HEK293 (cell line): Measurements from ENCODE around the gene NRIP2.

Experiments
- CTCF ChIA-PET: fragments of 350-600 bp; formaldehyde crosslinking; extraction: SDS; loops from one replicate; lab custom pipeline; 2021; ENCODE audit warnings: antibody characterized with exemption; lab: Yijun Ruan, JAX
- POLR2A ChIA-PET: fragments of 300-600 bp; formaldehyde crosslinking; extraction: SDS; loops from one replicate; lab custom pipeline; 2020; ENCODE audit warnings: antibody characterized with exemption, inconsistent platforms; lab: Yijun Ruan, JAX
- H3K27ac ChIP-seq: fragments of 200-500 bp; sonication (Bioruptor generic); 2 replicates; pipeline ENCODE4 v1.5.1; 2014; ENCODE audit warnings: low read depth, low read length, control low read depth, inconsistent platforms; ENCODE audit errors: extremely low read depth
- H3K36me3 ChIP-seq, 2 experiments: fragments of 200-500 bp in 1 of 2; sonication (Bioruptor generic) in 1 of 2; 1 replicate in 1 of 2; 2 replicates in 1 of 2; pipeline ENCODE4 v1.5.1; 2014 to 2017; ENCODE audit warnings: inconsistent platforms in 2 of 2, low read length in 2 of 2; ENCODE audit not compliant: control insufficient read depth in 2 of 2, insufficient read depth in 1 of 2
- H3K4me1 ChIP-seq: fragments of 200-500 bp; sonication (Bioruptor generic); 2 replicates; pipeline ENCODE4 v1.5.1; 2014; ENCODE audit warnings: mild to moderate bottlenecking, low read length, inconsistent platforms; ENCODE audit not compliant: control insufficient read depth, insufficient read depth
- H3K4me3 ChIP-seq: 2 replicates; pipeline ENCODE4 v1.5.1; 2011; ENCODE audit warnings: low read depth, mild to moderate bottlenecking, control low read depth, low read length, moderate library complexity
- H3K9me3 ChIP-seq: fragments of 200-500 bp; sonication (Bioruptor generic); 2 replicates; pipeline ENCODE4 v1.5.1; 2014; ENCODE audit warnings: low read depth, low read length, inconsistent platforms; ENCODE audit not compliant: control insufficient read depth, insufficient read depth
- KLF1 ChIP-seq: fragments of 450-650 bp; formaldehyde crosslinking; IDR thresholded peaks from 2 replicates; pipeline ENCODE4 v1.5.1; 2016; ENCODE audit warnings: missing biosample characterization, missing genetic modification characterization
- OSR2 ChIP-seq: fragments of 450-650 bp; formaldehyde crosslinking; IDR thresholded peaks from 2 replicates; pipeline ENCODE4 v1.5.1; 2016; ENCODE audit warnings: missing biosample characterization, missing genetic modification characterization
- RBAK ChIP-seq: fragments of 450-650 bp; formaldehyde crosslinking; IDR thresholded peaks from 2 replicates; pipeline ENCODE4 v1.5.1; 2016; ENCODE audit warnings: missing biosample characterization, missing genetic modification characterization
- SCRT2 ChIP-seq: fragments of 450-650 bp; formaldehyde crosslinking; IDR thresholded peaks from 2 replicates; pipeline ENCODE4 v1.5.1; 2016; ENCODE audit warnings: missing biosample characterization, missing genetic modification characterization
- TCF7L2 ChIP-seq: IDR thresholded peaks from 2 replicates; pipeline ENCODE4 v1.6.1; 2011; ENCODE audit warnings: low read depth, mild to moderate bottlenecking, inconsistent platforms, low read length, moderate library complexity, borderline replicate concordance
- ZBTB7A ChIP-seq: fragments of 450-650 bp; formaldehyde crosslinking; IDR thresholded peaks from 2 replicates; pipeline ENCODE4 v1.5.1; 2016; ENCODE audit warnings: low read depth, missing biosample characterization, missing genetic modification characterization
- ZNF157 ChIP-seq: fragments of 450-650 bp; formaldehyde crosslinking; IDR thresholded peaks from 2 replicates; pipeline ENCODE4 v1.5.1; 2016; ENCODE audit warnings: missing biosample characterization, missing genetic modification characterization
- ZNF19 ChIP-seq: fragments of 450-650 bp; formaldehyde crosslinking; IDR thresholded peaks from 2 replicates; pipeline ENCODE4; 2016; ENCODE audit warnings: missing biosample characterization, missing genetic modification characterization, low read depth
- ZNF24 ChIP-seq: fragments of 450-650 bp; formaldehyde crosslinking; IDR thresholded peaks from 2 replicates; pipeline ENCODE4 v1.5.1; 2016; ENCODE audit warnings: missing biosample characterization, missing genetic modification characterization
- ZNF280C ChIP-seq: fragments of 450-650 bp; formaldehyde crosslinking; IDR thresholded peaks from 2 replicates; pipeline ENCODE4 v1.5.1; 2016; ENCODE audit warnings: missing biosample characterization, missing genetic modification characterization
- ZNF416 ChIP-seq: fragments of 450-650 bp; formaldehyde crosslinking; IDR thresholded peaks from 2 replicates; pipeline ENCODE4 v1.5.1; 2016; ENCODE audit warnings: missing biosample characterization, missing genetic modification characterization
- ZNF48 ChIP-seq: fragments of 450-650 bp; formaldehyde crosslinking; IDR thresholded peaks from 2 replicates; pipeline ENCODE4 v1.5.1; 2016; ENCODE audit warnings: missing biosample characterization, missing genetic modification characterization
- ZNF530 ChIP-seq: fragments of 450-650 bp; formaldehyde crosslinking; IDR thresholded peaks from 2 replicates; pipeline ENCODE4 v1.5.1; 2016; ENCODE audit warnings: low read depth, missing biosample characterization, missing genetic modification characterization
- ZNF548 ChIP-seq: fragments of 450-650 bp; formaldehyde crosslinking; IDR thresholded peaks from 2 replicates; pipeline ENCODE4 v1.5.1; 2016; ENCODE audit warnings: missing biosample characterization, missing genetic modification characterization
- ZNF670 ChIP-seq: fragments of 450-650 bp; formaldehyde crosslinking; IDR thresholded peaks from 2 replicates; pipeline ENCODE4 v1.5.1; 2016; ENCODE audit warnings: missing biosample characterization, missing genetic modification characterization, low read depth
- ZNF747 ChIP-seq: fragments of 450-650 bp; formaldehyde crosslinking; IDR thresholded peaks from 2 replicates; pipeline ENCODE4 v1.5.1; 2016; ENCODE audit warnings: missing biosample characterization, missing genetic modification characterization
- TF ChIP-seq, protein P1 (sequence below): IDR thresholded peaks from 2 replicates; pipeline ENCODE4 v1.6.1; 2011; ENCODE audit warnings: mild to moderate bottlenecking, low read depth, low read length, borderline replicate concordance
- TF ChIP-seq, protein P2 (sequence below): fragments of 450-650 bp; formaldehyde crosslinking; IDR thresholded peaks from 2 replicates; pipeline ENCODE4 v1.5.1; 2016; ENCODE audit warnings: missing biosample characterization, missing genetic modification characterization, borderline replicate concordance
- TF ChIP-seq, protein P3 (sequence below): fragments of 450-650 bp; IDR thresholded peaks from 2 replicates; pipeline ENCODE4 v1.5.1; 2018; ENCODE audit warnings: missing biosample characterization, mild to moderate bottlenecking, missing genetic modification characterization

NRIP2 gene

DNA sequence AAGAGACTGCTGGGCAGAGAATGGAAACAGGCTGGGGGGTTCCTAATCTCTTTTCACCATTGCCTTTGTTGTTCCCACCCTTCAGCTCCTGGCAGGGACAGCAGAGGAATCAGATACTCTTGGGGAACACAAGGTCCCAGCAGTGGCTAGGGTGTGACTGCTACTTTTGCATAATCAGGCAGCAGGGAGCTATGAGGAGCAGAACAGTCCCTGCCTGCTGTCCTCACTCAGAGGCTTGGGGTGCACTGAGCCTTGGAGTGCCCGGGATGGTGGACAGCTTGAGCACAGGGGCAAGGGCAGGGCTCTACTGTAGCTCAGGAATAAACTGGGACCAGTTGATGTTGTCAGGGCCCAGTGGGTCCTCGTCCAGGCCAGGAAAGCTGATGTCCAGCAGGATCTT, 23.5 kb upstream of the NRIP2 start:
- CTCF ChIA-PET, result interaction anchor here (5.3 kb wide), 1 partner anchor 13 kb away, joined by 20 read pairs; no protein-coding TSS in a partner anchor
- no peaks in the 10 kb centered on the region for H3K4me1 ChIP-seq
- peaks cover 36 to 56% of the 10 kb centered on the region in 2 experiments for H3K36me3 ChIP-seq
- no peaks in the 10 kb centered on the region for H3K9me3 ChIP-seq
- POLR2A ChIA-PET, result no interaction called here
- TF ChIP-seq ZNF24 (tag by site-specific recombination), result no peak
- no peak for TF ChIP-seq ZNF747 (tag by site-specific recombination)
- no peak for TF ChIP-seq ZNF670 (tag by site-specific recombination)
- TF ChIP-seq ZNF416, result no peak
- TF ChIP-seq OSR2 (tag by site-specific recombination), result no peak
- TF ChIP-seq, protein P1, sequence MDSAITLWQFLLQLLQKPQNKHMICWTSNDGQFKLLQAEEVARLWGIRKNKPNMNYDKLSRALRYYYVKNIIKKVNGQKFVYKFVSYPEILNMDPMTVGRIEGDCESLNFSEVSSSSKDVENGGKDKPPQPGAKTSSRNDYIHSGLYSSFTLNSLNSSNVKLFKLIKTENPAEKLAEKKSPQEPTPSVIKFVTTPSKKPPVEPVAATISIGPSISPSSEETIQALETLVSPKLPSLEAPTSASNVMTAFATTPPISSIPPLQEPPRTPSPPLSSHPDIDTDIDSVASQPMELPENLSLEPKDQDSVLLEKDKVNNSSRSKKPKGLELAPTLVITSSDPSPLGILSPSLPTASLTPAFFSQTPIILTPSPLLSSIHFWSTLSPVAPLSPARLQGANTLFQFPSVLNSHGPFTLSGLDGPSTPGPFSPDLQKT, result no peak
- no peak for TF ChIP-seq ZNF157 (tag by site-specific recombination)
- no peak for TF ChIP-seq ZBTB7A
- no peak for TF ChIP-seq SCRT2
- TF ChIP-seq ZNF48 (tag by site-specific recombination), result no peak
- TF ChIP-seq, protein P2, sequence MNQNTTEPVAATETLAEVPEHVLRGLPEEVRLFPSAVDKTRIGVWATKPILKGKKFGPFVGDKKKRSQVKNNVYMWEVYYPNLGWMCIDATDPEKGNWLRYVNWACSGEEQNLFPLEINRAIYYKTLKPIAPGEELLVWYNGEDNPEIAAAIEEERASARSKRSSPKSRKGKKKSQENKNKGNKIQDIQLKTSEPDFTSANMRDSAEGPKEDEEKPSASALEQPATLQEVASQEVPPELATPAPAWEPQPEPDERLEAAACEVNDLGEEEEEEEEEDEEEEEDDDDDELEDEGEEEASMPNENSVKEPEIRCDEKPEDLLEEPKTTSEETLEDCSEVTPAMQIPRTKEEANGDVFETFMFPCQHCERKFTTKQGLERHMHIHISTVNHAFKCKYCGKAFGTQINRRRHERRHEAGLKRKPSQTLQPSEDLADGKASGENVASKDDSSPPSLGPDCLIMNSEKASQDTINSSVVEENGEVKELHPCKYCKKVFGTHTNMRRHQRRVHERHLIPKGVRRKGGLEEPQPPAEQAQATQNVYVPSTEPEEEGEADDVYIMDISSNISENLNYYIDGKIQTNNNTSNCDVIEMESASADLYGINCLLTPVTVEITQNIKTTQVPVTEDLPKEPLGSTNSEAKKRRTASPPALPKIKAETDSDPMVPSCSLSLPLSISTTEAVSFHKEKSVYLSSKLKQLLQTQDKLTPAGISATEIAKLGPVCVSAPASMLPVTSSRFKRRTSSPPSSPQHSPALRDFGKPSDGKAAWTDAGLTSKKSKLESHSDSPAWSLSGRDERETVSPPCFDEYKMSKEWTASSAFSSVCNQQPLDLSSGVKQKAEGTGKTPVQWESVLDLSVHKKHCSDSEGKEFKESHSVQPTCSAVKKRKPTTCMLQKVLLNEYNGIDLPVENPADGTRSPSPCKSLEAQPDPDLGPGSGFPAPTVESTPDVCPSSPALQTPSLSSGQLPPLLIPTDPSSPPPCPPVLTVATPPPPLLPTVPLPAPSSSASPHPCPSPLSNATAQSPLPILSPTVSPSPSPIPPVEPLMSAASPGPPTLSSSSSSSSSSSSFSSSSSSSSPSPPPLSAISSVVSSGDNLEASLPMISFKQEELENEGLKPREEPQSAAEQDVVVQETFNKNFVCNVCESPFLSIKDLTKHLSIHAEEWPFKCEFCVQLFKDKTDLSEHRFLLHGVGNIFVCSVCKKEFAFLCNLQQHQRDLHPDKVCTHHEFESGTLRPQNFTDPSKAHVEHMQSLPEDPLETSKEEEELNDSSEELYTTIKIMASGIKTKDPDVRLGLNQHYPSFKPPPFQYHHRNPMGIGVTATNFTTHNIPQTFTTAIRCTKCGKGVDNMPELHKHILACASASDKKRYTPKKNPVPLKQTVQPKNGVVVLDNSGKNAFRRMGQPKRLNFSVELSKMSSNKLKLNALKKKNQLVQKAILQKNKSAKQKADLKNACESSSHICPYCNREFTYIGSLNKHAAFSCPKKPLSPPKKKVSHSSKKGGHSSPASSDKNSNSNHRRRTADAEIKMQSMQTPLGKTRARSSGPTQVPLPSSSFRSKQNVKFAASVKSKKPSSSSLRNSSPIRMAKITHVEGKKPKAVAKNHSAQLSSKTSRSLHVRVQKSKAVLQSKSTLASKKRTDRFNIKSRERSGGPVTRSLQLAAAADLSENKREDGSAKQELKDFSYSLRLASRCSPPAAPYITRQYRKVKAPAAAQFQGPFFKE (tag by site-specific recombination), result no peak
- TF ChIP-seq RBAK (tag by site-specific recombination), result no peak
- TF ChIP-seq, protein P3, sequence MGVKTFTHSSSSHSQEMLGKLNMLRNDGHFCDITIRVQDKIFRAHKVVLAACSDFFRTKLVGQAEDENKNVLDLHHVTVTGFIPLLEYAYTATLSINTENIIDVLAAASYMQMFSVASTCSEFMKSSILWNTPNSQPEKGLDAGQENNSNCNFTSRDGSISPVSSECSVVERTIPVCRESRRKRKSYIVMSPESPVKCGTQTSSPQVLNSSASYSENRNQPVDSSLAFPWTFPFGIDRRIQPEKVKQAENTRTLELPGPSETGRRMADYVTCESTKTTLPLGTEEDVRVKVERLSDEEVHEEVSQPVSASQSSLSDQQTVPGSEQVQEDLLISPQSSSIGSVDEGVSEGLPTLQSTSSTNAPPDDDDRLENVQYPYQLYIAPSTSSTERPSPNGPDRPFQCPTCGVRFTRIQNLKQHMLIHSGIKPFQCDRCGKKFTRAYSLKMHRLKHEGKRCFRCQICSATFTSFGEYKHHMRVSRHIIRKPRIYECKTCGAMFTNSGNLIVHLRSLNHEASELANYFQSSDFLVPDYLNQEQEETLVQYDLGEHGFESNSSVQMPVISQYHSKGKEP (tag by site-specific recombination), result no peak
- no peak for TF ChIP-seq KLF1
- TF ChIP-seq ZNF530, result no peak
- TF ChIP-seq TCF7L2, result no peak
- no peak for TF ChIP-seq ZNF19 (tag by site-specific recombination)
- TF ChIP-seq ZNF280C (tag by site-specific recombination), result no peak
- TF ChIP-seq ZNF548 (tag by site-specific recombination), result no peak
- H3K27ac ChIP-seq, result no peak overlapping the region
- H3K4me3 ChIP-seq, result no peak overlapping the region
